Heart left ventricle (tissue), 16 donors: ENCODE results near the gene ZNHIT3. TPM values are rescaled to one million over a fixed set of nuclear protein-coding genes. Genes with fewer than 3 reads are reported as not detected.

Experiments
- ATAC-seq, 4 donors: fragments of 200-7000 bp; cut with Tn5 transposase; one replicate each; pipeline ENCODE4 v1.9.1; 2020 to 2022; ENCODE audit warnings: moderate library complexity in 4 of 4, mild to moderate bottlenecking in 3 of 4, moderate number of reproducible peaks in 1 of 4
- DNase-seq, 5 donors: peaks; one replicate each; pipeline ENCODE4 v3.0.0-alpha.2; 2020
- H3K27ac ChIP-seq, 12 donors: fragments of 200-600 bp; sonication (generic) in 4 of 12; one replicate each; pipeline versions ENCODE4 v1.5.0 to v1.8.0; 2016 to 2022; ENCODE audit warnings: mild to moderate bottlenecking in 2 of 12
- H3K27me3 ChIP-seq, 9 donors: fragments of 200-600 bp; sonication (generic) in 2 of 9; one replicate each; pipeline versions ENCODE4 v1.5.1 to v1.8.0; 2016 to 2022; ENCODE audit warnings: mild to moderate bottlenecking in 3 of 9
- H3K36me3 ChIP-seq, 9 donors: fragments of 200-600 bp; sonication (generic) in 2 of 9; one replicate each; pipeline versions ENCODE4 v1.5.0 to v1.8.0; 2018 to 2022; ENCODE audit warnings: mild to moderate bottlenecking in 2 of 9
- H3K4me1 ChIP-seq, 12 donors: fragments of 200-600 bp; sonication (generic) in 4 of 12; one replicate each; pipeline versions ENCODE4 v1.5.0 to v1.8.0; 2016 to 2022; ENCODE audit warnings: mild to moderate bottlenecking in 3 of 12
- H3K4me3 ChIP-seq, 12 donors: fragments of 200-600 bp; sonication (generic) in 4 of 12; one replicate each; pipeline versions ENCODE4 v1.5.0 to v1.8.0; 2017 to 2022; ENCODE audit warnings: mild to moderate bottlenecking in 9 of 12, moderate library complexity in 4 of 12
- H3K9me3 ChIP-seq, 12 donors: fragments of 200-600 bp; sonication (generic) in 4 of 12; one replicate each; pipeline versions ENCODE4 v1.5.0 to v1.8.0; 2016 to 2022; ENCODE audit warnings: mild to moderate bottlenecking in 1 of 12
- POLR2A ChIP-seq, 2 donors: fragments of 450-650 bp; IDR thresholded peaks; one replicate each; pipeline ENCODE4 v1.6.1; 2017; ENCODE audit warnings: antibody characterized with exemption in 2 of 2, mild to moderate bottlenecking in 2 of 2, moderate library complexity in 2 of 2
- WGBS, 4 donors: extraction: QIAGEN DNeasy Blood & Tissue Kit in 2 of 4; methylation state at CpG; one replicate each; pipeline versions ENCODE4 v1.1.5 to v1.1.7; 2013 to 2018; 5-methylcytosine and 5-hydroxymethylcytosine counted together
- intact Hi-C, 10 donors: fragments of 100-400 bp; cut with DNase I; formaldehyde crosslinking; loops; one replicate each; pipeline versions ENCODE4 v1.11.1 to v1.14.2; 2022
- polyA plus RNA-seq, 2 donors: library from polyadenylated mRNA; stranded (reverse); fragments of 200-250 nt; gene quantifications; one replicate each; pipeline ENCODE4 v1.2.3, GENCODE V29; 2013
- total RNA-seq, 9 donors: library from RNA; depleted of rRNA in 2 of 9; stranded (reverse); fragments of >200 nt in 2 of 9; fragmentation: NEBNext Ultra II Directional in 3 of 9; extraction: Animal tissue kit (Norgen Biotek cat#: 25700) in 3 of 9; gene quantifications; one replicate each; pipeline versions ENCODE4 v1.1.0 to v1.2.4, GENCODE V29; 2016 to 2023
- TF ChIP-seq, protein P1 (sequence below), 12 donors: fragments of 200-600 bp; sonication (generic) in 4 of 12; IDR thresholded peaks; one replicate each; pipeline versions ENCODE4 v1.5.0 to v1.8.0; 2018 to 2022; ENCODE audit warnings: antibody characterized with exemption in 12 of 12, mild to moderate bottlenecking in 5 of 12
- donor health status: ischemic (EF 13 %, LVEDD 7.1; RV severe dilation, severe dysfunction).
- donor health status: healthy with polysubstance abuse.
- donor health status: DM: no; HTN: yes; CAD: no.
- donor health status: DM: no; HTN: no; CAD: no.
- donor health status: ischemic (EF 25% LVEDD 6.9; RV normal size, moderate dysfunction).
- donor health status: ischemic (EF 25% LVEDD 5.7; RV mildly dilated, moderate dysfunction).
- donor health status: healthy.
- donor health status: DM: yes; HTN: yes; CAD: no.
- donor health status: ischemic (EF 35%, LVEDD 5.7; RV mildly dilated, moderate dysfunction).
- donor health status: nonischemic (EF 11% LVEDD 7.7; RV severe dilation, severe dysfunction).
- donor health status: DM: yes; HTN: yes; CAD: no.
- donor health status: PGD.
- donor health status: ischemic (EF 29% LVEDD 5.4; RV normal size, mild dysfunction).
- donor health status: nonischemic (EF 23%, LVEDD 6.1; RV moderate dilation, normal function).

ZNHIT3 gene
- total and polyA plus RNA-seq, 11 donors = 14.8 to 41.2 (median 23.1) TPM

- Histone ChIP-seq H3K27ac (no peak overlapping the region), H3K4me1 (peaks cover 0 to 11% (median 0%) of the 10 kb centered on the region in 12 donors), H3K27me3 (no peaks in the 10 kb centered on the region), H3K36me3 (peaks cover 0 to 83% (median 70%) of the 10 kb centered on the region in 9 donors), H3K4me3 (no peak overlapping the region), H3K9me3 (peaks cover 0 to 4% (median 0%) of the 10 kb centered on the region in 12 donors)
- WGBS, 4 donors = 79 to 92% (median 87%) methylated on average over 1 of the region's 1 CpG
- TF ChIP-seq, protein P1, sequence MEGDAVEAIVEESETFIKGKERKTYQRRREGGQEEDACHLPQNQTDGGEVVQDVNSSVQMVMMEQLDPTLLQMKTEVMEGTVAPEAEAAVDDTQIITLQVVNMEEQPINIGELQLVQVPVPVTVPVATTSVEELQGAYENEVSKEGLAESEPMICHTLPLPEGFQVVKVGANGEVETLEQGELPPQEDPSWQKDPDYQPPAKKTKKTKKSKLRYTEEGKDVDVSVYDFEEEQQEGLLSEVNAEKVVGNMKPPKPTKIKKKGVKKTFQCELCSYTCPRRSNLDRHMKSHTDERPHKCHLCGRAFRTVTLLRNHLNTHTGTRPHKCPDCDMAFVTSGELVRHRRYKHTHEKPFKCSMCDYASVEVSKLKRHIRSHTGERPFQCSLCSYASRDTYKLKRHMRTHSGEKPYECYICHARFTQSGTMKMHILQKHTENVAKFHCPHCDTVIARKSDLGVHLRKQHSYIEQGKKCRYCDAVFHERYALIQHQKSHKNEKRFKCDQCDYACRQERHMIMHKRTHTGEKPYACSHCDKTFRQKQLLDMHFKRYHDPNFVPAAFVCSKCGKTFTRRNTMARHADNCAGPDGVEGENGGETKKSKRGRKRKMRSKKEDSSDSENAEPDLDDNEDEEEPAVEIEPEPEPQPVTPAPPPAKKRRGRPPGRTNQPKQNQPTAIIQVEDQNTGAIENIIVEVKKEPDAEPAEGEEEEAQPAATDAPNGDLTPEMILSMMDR (IDR thresholded peaks at IDR 0.05) = no peak
- no peak for TF ChIP-seq POLR2A (IDR thresholded peaks at IDR 0.05)
- no peak for DNase-seq
- intact Hi-C loops = loop anchor here in 1 of 10 donors (5.0 kb wide), 1 partner anchor 38 kb away; the partner anchor contains the start of genes MYO19 and PIGW
- no peak for ATAC-seq
Observed at GRCh38 chr17:36493956-36494355, 7.5 kb downstream of the ZNHIT3 start.

GRCh38 chr17:36494674-36495073 lies 8.2 kb downstream of the ZNHIT3 start:
- intact Hi-C loops = loop anchor here in 2 of 10 donors (5.0 kb wide), 2 partner anchors 38 to 43 kb away; partner anchors contain the start of genes MYO19 (in 1 of the 2) and PIGW (in 1 of the 2)
- no peaks in the 10 kb centered on the region for H3K27me3 ChIP-seq
- ATAC-seq = no peak
- peaks cover 0 to 12% (median 0%) of the 10 kb centered on the region in 12 donors for H3K4me1 ChIP-seq
- 84 to 92% (median 91%) methylated on average over 5 of the region's 5 CpGs for WGBS, 4 donors
- DNase-seq = no peak
- H3K9me3 ChIP-seq = peaks cover 0 to 4% (median 0%) of the 10 kb centered on the region in 12 donors
- TF ChIP-seq POLR2A (IDR thresholded peaks at IDR 0.05) = no peak
- TF ChIP-seq, protein P1 (IDR thresholded peaks at IDR 0.05) = no peak
- H3K27ac ChIP-seq = no peak overlapping the region
- H3K4me3 ChIP-seq = no peak overlapping the region
- peaks cover 0 to 86% (median 75%) of the 10 kb centered on the region in 9 donors for H3K36me3 ChIP-seq

DNA sequence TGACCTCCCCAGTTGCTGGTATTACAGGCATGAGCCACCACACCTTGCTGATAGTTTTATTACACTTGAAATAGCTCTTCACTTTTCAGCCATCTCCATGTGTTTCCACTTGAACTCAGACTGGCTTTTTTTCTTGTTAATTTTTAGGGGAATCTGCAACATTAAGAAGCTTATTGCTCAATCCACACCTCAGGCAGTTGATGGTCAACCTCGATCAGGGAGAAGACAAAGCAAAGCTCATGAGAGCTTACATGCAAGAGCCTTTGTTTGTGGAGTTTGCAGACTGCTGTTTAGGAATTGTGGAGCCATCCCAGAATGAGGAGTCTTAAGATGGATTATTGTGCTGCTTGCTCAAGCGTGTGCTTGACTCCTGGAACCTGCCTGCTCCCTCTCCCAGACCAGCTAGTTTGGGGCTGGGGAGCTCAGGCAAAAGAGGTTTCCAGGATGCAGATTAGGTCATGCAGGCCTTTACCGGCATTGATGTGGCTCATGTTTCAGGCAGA lies 8.6 kb downstream of the ZNHIT3 start:
- DNase-seq (no peak), ATAC-seq (no peak)
- H3K4me3 ChIP-seq = no peak overlapping the region
- peaks cover 0 to 87% (median 77%) of the 10 kb centered on the region in 9 donors for H3K36me3 ChIP-seq
- no peak overlapping the region for H3K27ac ChIP-seq
- intact Hi-C loops = loop anchor here in 1 of 10 donors (5.0 kb wide), 1 partner anchor 42 kb away; no protein-coding TSS in a partner anchor
- TF ChIP-seq POLR2A (IDR thresholded peaks at IDR 0.05) = no peak
- TF ChIP-seq, protein P1 (IDR thresholded peaks at IDR 0.05) = no peak
- 74 to 83% (median 80%) methylated on average over 3 of the region's 3 CpGs for WGBS, 4 donors
- H3K4me1 ChIP-seq = peaks cover 0 to 12% (median 0%) of the 10 kb centered on the region in 12 donors
- peaks cover 0 to 2% (median 0%) of the 10 kb centered on the region in 12 donors for H3K9me3 ChIP-seq
- H3K27me3 ChIP-seq = no peaks in the 10 kb centered on the region

DNA sequence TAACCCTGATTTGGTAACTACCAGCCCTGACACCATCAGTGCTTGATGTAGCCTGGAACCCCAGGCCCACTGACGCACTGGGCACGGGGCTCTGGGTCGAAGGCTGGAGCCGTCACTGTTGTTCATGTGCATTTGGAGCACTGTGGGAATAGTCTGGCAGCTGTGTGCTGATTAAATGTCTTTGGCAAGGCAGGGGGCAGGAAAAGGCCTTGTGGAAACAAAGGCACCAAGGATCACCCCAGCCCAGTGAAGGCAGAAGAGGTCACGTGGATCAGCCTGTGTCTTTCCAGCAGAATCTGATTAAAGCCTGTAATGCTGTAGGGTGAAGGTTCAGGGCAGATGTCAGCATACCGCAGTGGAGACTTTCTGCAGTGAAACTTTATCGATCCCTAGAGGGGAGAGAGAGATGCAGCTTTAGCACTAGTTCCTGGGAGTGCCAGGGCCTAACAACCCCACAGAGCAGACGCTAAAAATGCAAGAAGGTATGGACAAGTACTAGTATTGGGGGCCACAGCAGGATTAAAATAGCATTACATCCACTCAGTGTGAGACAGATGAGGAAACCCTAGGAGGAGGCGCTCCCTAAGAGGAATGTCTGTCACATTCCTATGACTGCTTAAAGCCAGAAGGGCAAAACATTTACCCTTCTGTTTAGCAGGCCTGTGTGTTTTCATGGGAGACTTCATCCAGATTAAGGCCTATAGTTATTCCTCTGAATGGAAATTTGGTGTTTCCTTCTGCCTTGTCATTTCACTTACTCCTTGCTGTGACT lies 9.7 kb downstream of the ZNHIT3 start:
- H3K4me1 ChIP-seq = peaks cover 0 to 12% (median 0%) of the 10 kb centered on the region in 12 donors

More for the DNA sequence above, 9.7 kb downstream of the ZNHIT3 start:
- 85 to 92% (median 90%) methylated on average over 6 to 9 of the region's 9 CpGs for WGBS, 4 donors
- H3K4me3 ChIP-seq = no peak overlapping the region
- no peak overlapping the region for H3K27ac ChIP-seq
- intact Hi-C loops = loop anchor here in 1 of 10 donors (5.0 kb wide), 1 partner anchor 41 kb away; no protein-coding TSS in a partner anchor
- peaks cover 0 to 93% (median 78%) of the 10 kb centered on the region in 9 donors for H3K36me3 ChIP-seq
- H3K27me3 ChIP-seq = no peaks in the 10 kb centered on the region
- no peak for DNase-seq
- no peaks in the 10 kb centered on the region for H3K9me3 ChIP-seq
- peak in 1 of 4 donors; percentile 15 for ATAC-seq
- no peak for TF ChIP-seq POLR2A (IDR thresholded peaks at IDR 0.05)
- TF ChIP-seq, protein P1 (IDR thresholded peaks at IDR 0.05) = no peak
